ENCODE results near the gene AKR7A3. TPM values are rescaled to one million over a fixed set of nuclear protein-coding genes. Genes with fewer than 3 reads are reported as not detected.

AKR7A3 gene
- total RNA-seq, 1 experiment from 2014 or later, result 0.69 TPM

Other genes starting within 250 kb of the AKR7A3 start
- gene UBR4, start 78.5 kb downstream of the AKR7A3 start, total RNA-seq (2014; rRNA removed; shearing (Covaris generic)), result 87.7 and 130 TPM in 2 replicates
- gene EMC1, start 37.2 kb downstream of the AKR7A3 start, total RNA-seq (2014; rRNA removed; shearing (Covaris generic)), result 58.6 and 65.5 TPM in 2 replicates
- gene MRTO4, start 37.0 kb downstream of the AKR7A3 start, total RNA-seq (2014; rRNA removed; shearing (Covaris generic)), result 77.4 and 82.4 TPM in 2 replicates
- 90.2 and 92.4 TPM in 2 replicates for gene AKR7A2, start 23.4 kb upstream of the AKR7A3 start, total RNA-seq (2014; rRNA removed; shearing (Covaris generic))
- gene SLC66A1, start 23.6 kb upstream of the AKR7A3 start, total RNA-seq (2014; rRNA removed; shearing (Covaris generic)), result 25.7 and 29.5 TPM in 2 replicates
- 201 and 214 TPM in 2 replicates for gene CAPZB, start 196.8 kb upstream of the AKR7A3 start, total RNA-seq (2014; rRNA removed; shearing (Covaris generic))